ENCODE measurements around the gene PCIF1.

PCIF1 gene

DNA sequence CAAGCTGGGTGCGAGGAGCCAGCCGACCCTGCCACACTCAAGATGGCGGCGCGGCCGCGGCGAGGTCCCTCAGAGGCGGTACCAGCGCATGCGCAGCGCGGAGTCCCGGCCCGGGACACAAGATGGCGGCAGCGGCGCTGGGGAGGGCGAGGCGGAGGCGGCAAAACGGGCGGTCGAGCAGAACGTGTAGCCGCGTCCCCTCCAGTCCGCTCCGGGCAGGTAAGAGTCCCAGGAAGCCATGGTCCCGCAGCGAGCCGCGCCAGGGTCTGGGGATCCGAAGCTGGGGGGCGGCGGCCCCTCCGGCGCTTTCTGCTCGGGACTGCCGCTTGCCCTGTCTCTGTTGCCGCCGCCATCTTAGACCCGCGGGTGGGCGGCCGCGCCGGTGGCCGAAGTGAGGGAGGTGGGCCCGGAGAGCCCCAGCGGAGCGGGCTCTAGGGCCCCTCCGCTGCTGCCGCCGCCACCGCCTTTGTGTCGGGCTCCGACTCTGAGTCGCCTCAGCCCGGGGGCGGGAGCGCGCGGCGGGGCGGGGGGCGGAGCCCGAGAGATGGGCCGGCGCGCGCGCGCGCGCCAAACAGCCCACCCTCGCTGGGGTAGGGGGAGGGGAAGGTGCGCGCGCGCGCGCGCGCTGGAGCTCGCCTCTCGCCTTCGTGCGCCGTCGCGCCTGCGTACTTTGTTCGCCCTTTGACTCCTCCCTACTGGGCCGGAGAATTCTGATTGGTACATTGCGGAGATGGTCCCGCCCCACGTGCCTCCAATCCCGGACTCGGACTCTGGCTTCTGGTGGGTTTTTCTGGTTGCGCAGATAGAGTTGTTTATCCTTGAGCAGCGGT, at the start of gene PCIF1:
Gene PCIF1, plus strand, starts transcription at position 98 of the 830 bp plus-strand sequence. CDS start 4,317 bp downstream, outside the sequence.
- peak within 1 kb of the TSS; percentile 79 for H3K4me3 ChIP-seq (ENCODE audit: low read depth, low read length)
- peak; percentile 86 for DNase-seq (ENCODE audit: low read depth)
- TF ChIP-seq, protein P1, sequence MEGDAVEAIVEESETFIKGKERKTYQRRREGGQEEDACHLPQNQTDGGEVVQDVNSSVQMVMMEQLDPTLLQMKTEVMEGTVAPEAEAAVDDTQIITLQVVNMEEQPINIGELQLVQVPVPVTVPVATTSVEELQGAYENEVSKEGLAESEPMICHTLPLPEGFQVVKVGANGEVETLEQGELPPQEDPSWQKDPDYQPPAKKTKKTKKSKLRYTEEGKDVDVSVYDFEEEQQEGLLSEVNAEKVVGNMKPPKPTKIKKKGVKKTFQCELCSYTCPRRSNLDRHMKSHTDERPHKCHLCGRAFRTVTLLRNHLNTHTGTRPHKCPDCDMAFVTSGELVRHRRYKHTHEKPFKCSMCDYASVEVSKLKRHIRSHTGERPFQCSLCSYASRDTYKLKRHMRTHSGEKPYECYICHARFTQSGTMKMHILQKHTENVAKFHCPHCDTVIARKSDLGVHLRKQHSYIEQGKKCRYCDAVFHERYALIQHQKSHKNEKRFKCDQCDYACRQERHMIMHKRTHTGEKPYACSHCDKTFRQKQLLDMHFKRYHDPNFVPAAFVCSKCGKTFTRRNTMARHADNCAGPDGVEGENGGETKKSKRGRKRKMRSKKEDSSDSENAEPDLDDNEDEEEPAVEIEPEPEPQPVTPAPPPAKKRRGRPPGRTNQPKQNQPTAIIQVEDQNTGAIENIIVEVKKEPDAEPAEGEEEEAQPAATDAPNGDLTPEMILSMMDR (IDR thresholded peaks at IDR 0.05; ENCODE audit: low read depth, low read length, missing control alignments), result no peak

DNA sequence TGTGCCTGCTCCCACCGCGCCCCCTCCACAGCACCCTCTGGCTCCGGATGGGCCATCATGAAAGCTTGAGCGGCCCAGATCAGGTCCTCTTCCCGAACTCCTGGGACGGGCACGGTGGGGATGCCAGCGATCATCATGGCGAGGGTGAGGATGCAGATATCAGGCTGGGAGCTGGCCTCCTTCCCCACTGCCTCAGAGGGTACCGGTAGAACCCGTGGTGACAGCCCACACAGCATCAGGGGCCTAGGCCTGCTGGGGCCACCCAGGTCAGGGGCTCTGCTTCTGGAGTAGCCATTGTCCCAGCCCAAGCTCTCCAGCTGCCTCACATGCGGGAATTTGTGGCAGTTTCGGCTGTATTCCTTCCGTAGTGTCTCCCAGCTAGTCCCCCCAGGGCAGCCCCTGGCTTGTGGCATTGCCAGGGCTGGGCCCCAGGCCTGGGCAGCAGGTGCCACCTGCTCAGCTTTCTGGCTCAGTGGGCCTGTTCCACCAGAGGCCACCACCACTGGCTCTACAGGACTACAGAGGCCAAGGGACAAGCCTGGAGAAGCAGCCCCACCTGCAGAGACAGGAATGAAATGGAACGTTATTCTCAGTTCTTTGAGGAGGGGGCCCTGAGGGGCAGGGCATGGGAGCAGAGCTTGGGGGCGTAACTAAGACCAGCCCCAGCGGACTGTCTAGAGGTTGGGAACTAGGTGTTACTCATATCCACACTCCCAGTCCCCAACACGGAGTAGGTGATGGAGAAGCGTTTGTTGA, 47.7 kb upstream of the PCIF1 start:
- DNase-seq (ENCODE audit: low read depth), result no peak
- H3K4me3 ChIP-seq (ENCODE audit: low read depth, low read length), result no peak overlapping the region
- TF ChIP-seq, protein P1 (IDR thresholded peaks at IDR 0.05; ENCODE audit: low read depth, low read length, missing control alignments), result no peak

- no peak for DNase-seq (ENCODE audit: low read depth)
- TF ChIP-seq, protein P1 (IDR thresholded peaks at IDR 0.05; ENCODE audit: low read depth, low read length, missing control alignments), result no peak
- H3K4me3 ChIP-seq (ENCODE audit: low read depth, low read length), result no peak within 1 kb of the TSS
These were observed 47.2 kb upstream of the PCIF1 start, which contains the start of gene SPATA25 for GRCh38 chr20:45887346-45887715. TSS of gene SPATA25 (minus strand) at chr20:45887622. CDS start at chr20:45887590, 32 bp downstream.

- DNase-seq (ENCODE audit: low read depth), result no peak
- TF ChIP-seq, protein P1 (IDR thresholded peaks at IDR 0.05; ENCODE audit: low read depth, low read length, missing control alignments), result no peak
- H3K4me3 ChIP-seq (ENCODE audit: low read depth, low read length), result no peak overlapping the region
These were observed 45.8 kb upstream of the PCIF1 start for GRCh38 chr20:45888681-45889080.

DNA sequence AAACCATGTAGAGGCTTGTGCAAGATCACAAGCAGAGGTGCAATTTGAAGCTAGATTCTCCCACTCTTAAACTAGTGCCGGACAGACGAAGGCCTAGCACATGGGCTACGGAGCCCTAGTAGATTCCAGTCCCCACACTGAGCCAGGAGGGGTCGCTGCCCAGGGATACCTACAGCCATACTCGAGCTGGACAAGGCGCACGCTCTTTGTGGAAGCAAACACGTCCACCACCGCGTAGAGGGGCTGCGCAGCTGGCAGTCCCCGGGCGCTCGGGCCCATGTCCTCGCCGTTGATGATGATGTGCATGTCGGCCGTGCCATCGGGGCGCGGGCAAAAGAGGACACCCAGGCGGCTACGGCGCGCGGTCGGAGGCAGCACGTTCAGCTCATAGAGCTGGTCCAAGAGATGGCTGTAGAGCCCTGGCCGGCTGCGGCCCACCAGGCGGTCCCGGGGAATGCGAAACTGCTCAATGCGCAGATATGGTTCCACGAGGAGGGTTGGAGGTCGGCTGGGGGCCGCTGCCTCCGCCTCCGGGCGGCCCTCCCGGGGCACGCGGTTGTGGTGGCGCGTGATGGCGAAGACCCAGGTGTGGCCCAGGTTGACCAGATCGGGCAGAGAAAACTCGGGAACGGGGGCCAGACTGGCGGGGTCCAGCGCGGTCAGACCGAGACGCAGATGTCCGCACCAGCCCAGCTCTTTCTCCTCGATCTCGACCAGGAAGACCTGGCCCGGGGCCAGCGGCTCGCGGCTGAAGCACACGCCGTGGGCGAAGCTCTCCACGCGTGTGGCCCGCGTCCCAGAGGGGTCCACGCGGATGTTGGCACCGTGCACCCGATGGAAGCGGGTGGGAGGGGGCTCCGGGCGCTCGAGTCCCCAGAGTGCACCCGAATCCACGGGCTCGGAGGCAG, 44.2 kb upstream of the PCIF1 start:
- peak overlapping the region; percentile 81 for H3K4me3 ChIP-seq (ENCODE audit: low read depth, low read length)
- TF ChIP-seq, protein P1 (IDR thresholded peaks at IDR 0.05; ENCODE audit: low read depth, low read length, missing control alignments), result peak; percentile 43

More for the DNA sequence above, 44.2 kb upstream of the PCIF1 start:
- DNase-seq (ENCODE audit: low read depth), result no peak
